Brain microvascular endothelial cell (primary cell): ENCODE data around the gene SUN3.

Source experiments
- DNase-seq: peaks from one replicate; pipeline ENCODE4 v3.0.0-alpha.2; 2020
- H3K27ac ChIP-seq: fragments of 250-450 bp; sonication (Bioruptor Pico); 2 replicates; pipeline ENCODE4 v1.5.1; 2020; ENCODE audit warnings: mild to moderate bottlenecking, moderate library complexity
- H3K27me3 ChIP-seq: fragments of 250-450 bp; sonication (Bioruptor Pico); replicated peaks from 2 replicates; pipeline ENCODE4 v1.5.1; 2020; ENCODE audit warnings: mild to moderate bottlenecking
- H3K36me3 ChIP-seq: fragments of 250-450 bp; sonication (Bioruptor Pico); replicated peaks from 2 replicates; pipeline ENCODE4 v1.5.1; 2020; ENCODE audit warnings: mild to moderate bottlenecking
- H3K4me3 ChIP-seq: 2 replicates; pipeline ENCODE4 v1.5.1; 2011; ENCODE audit warnings: low read depth, mild to moderate bottlenecking, control low read depth, low read length, moderate library complexity
- CTCF ChIP-seq: IDR thresholded peaks from 2 replicates; pipeline ENCODE4 v1.5.1; 2011; ENCODE audit warnings: low read depth, mild to moderate bottlenecking, moderate library complexity, low read length, control low read depth, inconsistent platforms; ENCODE audit errors: missing control alignments
- in situ Hi-C: cut with HindIII; loops from 2 replicates; pipeline ENCODE4 v1.10.0; 2017; ENCODE audit warnings: low sequenced_read_pairs, low pct_ligation_motif_present

The SUN3 gene

DNA sequence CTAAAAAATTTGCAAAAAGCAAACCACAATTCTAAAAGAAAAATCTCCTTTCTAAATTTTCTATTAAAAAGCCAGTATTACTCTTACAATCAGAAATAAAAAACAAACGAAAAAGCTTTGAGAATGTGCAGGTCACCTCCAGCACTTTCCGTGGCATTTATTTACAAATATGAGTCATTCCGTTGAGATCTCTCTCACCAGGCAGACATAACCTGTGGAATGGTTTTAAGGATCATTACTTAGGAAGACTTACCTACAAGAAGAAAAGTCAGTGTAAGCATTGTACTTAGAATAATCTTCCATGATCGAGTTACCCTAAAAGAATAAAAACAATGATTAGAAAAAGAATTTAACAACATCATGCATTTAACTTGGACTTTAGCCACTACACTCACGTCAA is 3.3 kb downstream of the SUN3 start:
- in situ Hi-C loops, result no loop called here
- no peak for TF ChIP-seq CTCF
- Histone ChIP-seq H3K27ac (no peak overlapping the region), H3K36me3 (no peaks in the 10 kb centered on the region), H3K27me3 (peaks cover 6% of the 10 kb centered on the region), H3K4me3 (no peak overlapping the region)
- DNase-seq, result no peak

- Histone ChIP-seq H3K4me3 (no peak overlapping the region), H3K27me3 (no peaks in the 10 kb centered on the region), H3K36me3 (no peaks in the 10 kb centered on the region), H3K27ac (no peak overlapping the region)
- no peak for DNase-seq
- no peak for TF ChIP-seq CTCF
- in situ Hi-C loops, result no loop called here
Observed at GRCh38 chr7:48017674-48018073, 11.2 kb downstream of the SUN3 start.

GRCh38 chr7:48016641-48017040 is 12.3 kb downstream of the SUN3 start:
- no peak for TF ChIP-seq CTCF
- DNase-seq, result no peak
- in situ Hi-C loops, result no loop called here
- H3K4me3 ChIP-seq, result no peak overlapping the region
- no peaks in the 10 kb centered on the region for H3K36me3 ChIP-seq
- H3K27ac ChIP-seq, result no peak overlapping the region
- no peaks in the 10 kb centered on the region for H3K27me3 ChIP-seq

- Histone ChIP-seq H3K27me3 (no peaks in the 10 kb centered on the region), H3K36me3 (no peaks in the 10 kb centered on the region), H3K27ac (no peak overlapping the region), H3K4me3 (no peak overlapping the region)
- in situ Hi-C loops, result no loop called here
- DNase-seq, result no peak
- no peak for TF ChIP-seq CTCF
Observed at GRCh38 chr7:48011951-48012350, 17.0 kb downstream of the SUN3 start.

GRCh38 chr7:48011323-48011722 is 17.6 kb downstream of the SUN3 start:
- Histone ChIP-seq H3K27me3 (no peaks in the 10 kb centered on the region), H3K27ac (no peak overlapping the region), H3K36me3 (no peaks in the 10 kb centered on the region), H3K4me3 (no peak overlapping the region)
- DNase-seq, result no peak
- in situ Hi-C loops, result no loop called here
- TF ChIP-seq CTCF, result no peak

- H3K4me3 ChIP-seq, result no peak overlapping the region
- in situ Hi-C loops, result no loop called here
- H3K27ac ChIP-seq, result no peak overlapping the region
- no peaks in the 10 kb centered on the region for H3K27me3 ChIP-seq
- DNase-seq, result no peak
- no peak for TF ChIP-seq CTCF
- H3K36me3 ChIP-seq, result no peaks in the 10 kb centered on the region
Observed at GRCh38 chr7:48009954-48010353, 19.0 kb downstream of the SUN3 start.
